HCT116 (cell line): Measurements from ENCODE around the gene KIF26B.

Source experiments
- CTCF ChIP-seq, 3 experiments: fragments of 200-600 bp in 1 of 3; sonication (generic) in 1 of 3; IDR thresholded peaks in 2 of 3; conservative IDR thresholded peaks in 1 of 3; 2 replicates each; pipeline ENCODE4 v1.5.1; 2012 to 2017; ENCODE audit warnings: low read depth in 2 of 3, low read length in 2 of 3, antibody characterized with exemption in 1 of 3, borderline replicate concordance in 1 of 3, control low read depth in 1 of 3, mild to moderate bottlenecking in 1 of 3, mixed read lengths in 1 of 3, mixed run types in 1 of 3, moderate library complexity in 1 of 3; ENCODE audit not compliant: insufficient read depth in 1 of 3
- ZBTB33 ChIP-seq: IDR thresholded peaks from 2 replicates; pipeline ENCODE4 v1.6.1; 2011; ENCODE audit warnings: mild to moderate bottlenecking, low read length, moderate library complexity; ENCODE audit not compliant: insufficient replicate concordance; ENCODE audit errors: extremely low read depth

DNA sequence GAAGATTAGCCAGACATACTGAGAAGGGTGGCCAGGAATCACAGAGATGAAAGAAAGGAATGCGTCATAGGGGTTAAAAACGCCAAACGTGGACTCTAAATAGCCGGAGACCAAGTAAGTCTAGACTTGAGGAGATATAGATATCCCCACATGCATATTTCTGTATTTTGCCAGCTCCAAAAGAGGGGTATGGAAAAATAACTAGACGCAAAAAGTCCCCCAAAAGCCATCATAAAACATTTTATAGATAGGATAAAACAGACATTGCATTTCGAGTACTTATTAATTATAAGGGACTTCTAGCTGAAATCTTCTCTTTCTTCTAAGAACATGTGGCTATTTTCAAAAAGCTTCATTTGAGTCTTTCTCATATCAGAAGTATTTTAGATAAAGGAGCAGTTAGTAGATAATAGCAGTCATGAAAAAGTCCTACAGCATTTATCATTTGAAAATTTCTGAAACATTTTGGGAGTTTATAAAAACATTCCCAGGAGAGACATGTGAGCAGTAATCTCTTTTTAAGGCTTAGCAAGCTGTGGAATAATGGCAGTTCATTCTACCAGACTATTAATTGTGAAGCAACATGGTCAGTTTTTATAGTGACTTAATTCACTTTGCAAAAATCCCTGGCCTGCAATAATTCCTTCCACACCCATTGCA lies 6.1 kb downstream of the KIF26B start:
- no peak for TF ChIP-seq CTCF (IDR thresholded peaks at IDR 0.05 in 2 of 3, conservative IDR thresholded peaks at IDR 0.05 in 1 of 3; ENCODE audit: borderline replicate concordance in 1 of 3, insufficient read depth in 1 of 3, low read depth in 2 of 3, low read length in 2 of 3)
- no peak for TF ChIP-seq ZBTB33
